Peyer's patch (tissue), 4 donors: ENCODE results near the gene RAB15.

ENCODE experiments used
- POLR2A ChIP-seq, 2 donors: fragments of 450-650 bp; IDR thresholded peaks; one replicate each; pipeline ENCODE4 v1.5.1; 2017; ENCODE audit warnings: antibody characterized with exemption in 2 of 2, mild to moderate bottlenecking in 2 of 2, moderate library complexity in 2 of 2
- TF ChIP-seq, protein P1 (sequence below), 6 experiments: fragments of 450-650 bp in 4 of 6; fragments of 200-600 bp in 2 of 6; sonication (generic) in 1 of 6; IDR thresholded peaks; one replicate each; pipeline ENCODE4 v1.5.1; 2017 to 2019; ENCODE audit warnings: antibody characterized with exemption in 6 of 6, mild to moderate bottlenecking in 3 of 6, moderate library complexity in 1 of 6

DNA sequence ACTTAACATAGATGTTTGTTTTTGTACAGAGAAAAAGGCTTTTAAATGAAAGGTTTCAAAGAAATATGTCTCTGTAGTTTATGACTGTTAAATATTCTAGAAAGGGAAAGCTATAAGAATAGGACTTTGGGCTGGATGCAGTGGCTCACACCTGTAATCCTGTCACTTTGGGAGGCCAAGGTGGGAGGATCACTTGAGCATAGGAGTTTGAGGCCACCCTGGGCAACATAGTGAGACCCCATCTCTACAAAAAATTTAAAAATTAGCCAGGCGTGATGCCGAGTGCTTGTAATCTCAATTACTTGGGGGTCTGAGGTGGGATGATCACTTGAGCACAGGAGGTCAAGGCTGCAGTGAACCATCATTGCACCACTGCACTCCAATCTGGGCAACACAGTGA lies 41.0 kb downstream of the RAB15 start:
- TF ChIP-seq, protein P1, sequence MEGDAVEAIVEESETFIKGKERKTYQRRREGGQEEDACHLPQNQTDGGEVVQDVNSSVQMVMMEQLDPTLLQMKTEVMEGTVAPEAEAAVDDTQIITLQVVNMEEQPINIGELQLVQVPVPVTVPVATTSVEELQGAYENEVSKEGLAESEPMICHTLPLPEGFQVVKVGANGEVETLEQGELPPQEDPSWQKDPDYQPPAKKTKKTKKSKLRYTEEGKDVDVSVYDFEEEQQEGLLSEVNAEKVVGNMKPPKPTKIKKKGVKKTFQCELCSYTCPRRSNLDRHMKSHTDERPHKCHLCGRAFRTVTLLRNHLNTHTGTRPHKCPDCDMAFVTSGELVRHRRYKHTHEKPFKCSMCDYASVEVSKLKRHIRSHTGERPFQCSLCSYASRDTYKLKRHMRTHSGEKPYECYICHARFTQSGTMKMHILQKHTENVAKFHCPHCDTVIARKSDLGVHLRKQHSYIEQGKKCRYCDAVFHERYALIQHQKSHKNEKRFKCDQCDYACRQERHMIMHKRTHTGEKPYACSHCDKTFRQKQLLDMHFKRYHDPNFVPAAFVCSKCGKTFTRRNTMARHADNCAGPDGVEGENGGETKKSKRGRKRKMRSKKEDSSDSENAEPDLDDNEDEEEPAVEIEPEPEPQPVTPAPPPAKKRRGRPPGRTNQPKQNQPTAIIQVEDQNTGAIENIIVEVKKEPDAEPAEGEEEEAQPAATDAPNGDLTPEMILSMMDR (IDR thresholded peaks at IDR 0.05) = no peak
- no peak for TF ChIP-seq POLR2A (IDR thresholded peaks at IDR 0.05)
